GM21576 (cell line): ENCODE data around the gene LIPC.

Source experiments
- ATAC-seq: cut with Tn5 transposase; IDR thresholded peaks from one replicate; pipeline ENCODE4 v1.9.1; 2021; ENCODE audit warnings: mild to moderate bottlenecking, moderate library complexity; ENCODE audit not compliant: unreplicated experiment

The LIPC gene

DNA sequence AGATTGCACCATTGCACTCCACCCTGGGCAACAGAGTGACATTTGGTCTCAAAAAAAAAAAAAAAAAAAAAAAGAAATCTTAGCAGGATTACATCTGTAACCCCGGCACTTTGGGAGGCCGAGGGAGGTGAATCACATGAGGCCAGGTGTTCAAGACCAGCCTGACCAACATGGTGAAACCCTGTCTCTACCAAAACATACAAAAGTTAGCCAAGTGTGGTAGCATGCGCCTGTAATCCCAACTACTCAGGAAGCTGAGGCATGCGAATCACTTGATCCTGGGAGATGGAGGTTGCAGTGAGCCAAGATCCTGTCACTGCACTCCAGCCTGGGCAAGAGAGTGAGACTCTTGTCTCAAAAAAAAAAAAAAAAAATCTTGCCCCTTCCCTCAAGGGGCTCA, 40.4 kb downstream of the LIPC start:
- ATAC-seq: no peak

DNA sequence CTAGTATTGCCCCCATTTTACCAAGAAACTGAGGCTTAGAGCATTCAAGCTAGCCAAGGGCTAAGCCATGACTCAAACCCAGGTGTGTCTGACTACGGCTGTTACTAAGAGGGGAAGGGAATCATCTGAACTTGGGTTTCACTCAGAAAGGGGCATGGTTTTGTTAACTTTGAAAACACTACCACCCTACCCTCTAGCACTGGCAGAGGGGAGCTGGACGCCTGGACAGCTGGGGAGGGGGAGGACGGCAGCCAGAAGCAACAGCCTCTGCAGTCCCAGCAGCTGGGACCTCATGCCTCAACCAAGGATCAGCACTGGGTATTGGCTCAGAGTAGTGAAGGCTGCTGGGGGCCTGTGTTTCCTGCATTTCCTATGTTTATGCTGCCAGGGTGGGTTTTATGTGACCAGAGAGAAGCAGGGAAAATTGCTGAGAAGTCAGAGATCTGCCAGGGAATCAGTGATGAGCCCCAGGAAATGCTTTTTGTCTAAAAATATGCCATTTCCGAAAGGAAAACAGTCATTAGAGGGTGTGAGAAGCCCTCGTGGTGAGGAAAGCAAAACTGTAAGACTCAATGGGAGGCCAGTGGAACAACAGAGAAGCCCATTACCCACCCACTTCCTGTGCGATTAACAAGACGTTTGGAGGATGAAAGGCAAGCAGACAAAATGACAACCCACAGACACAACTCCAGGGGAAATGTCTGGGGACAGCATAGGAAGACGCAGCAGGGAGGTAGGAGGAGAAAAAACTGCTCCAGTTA, 41.2 kb downstream of the LIPC start:
- ATAC-seq: no peak

DNA sequence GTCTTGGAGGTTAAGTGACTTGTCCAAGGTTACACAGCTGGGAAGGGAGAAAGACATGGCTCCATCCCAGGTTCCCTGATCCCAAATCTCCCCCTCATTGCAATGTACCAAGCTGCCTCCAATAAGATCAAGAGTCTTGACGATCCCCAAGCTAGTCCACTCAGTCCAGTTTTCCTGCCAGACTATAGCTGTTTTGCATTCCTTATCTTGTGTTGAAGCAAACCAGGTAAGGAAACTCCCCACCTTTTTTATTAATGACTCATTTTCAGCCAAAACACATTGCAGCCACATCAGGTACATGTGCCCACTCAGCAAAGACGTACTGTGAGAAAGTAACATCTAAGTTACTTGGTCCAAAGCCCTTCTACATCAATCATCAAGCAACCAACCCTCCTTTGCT, 41.9 kb downstream of the LIPC start:
- ATAC-seq: no peak

DNA sequence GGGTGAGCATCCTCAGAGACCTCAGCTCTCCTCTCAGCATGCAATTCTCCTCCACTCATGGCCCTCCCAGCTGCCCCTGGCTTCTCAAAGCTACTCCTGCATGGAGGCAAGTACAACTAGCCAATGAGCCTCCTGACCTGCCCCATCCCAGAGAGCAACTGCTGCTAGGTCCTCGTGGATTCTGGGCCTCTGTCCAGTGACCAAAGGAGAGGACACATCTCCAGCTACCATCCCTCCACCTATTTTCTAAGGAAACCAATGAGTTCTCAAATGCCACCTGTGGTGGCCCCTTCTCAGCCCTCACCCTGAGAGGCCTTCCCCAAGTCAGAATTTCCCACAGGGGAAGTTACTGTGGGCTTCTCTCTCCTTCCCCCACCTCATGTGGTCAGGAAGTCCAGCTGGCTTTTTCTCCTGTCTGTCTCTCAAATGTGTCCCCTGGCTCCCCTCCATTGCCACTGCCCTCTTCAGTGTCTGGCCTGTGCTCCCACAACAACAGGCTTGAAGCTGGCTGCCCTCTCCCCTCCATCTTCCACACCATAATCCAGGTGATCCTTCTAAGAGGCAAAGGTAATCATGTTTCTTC, 43.0 kb downstream of the LIPC start:
- no peak for ATAC-seq

DNA sequence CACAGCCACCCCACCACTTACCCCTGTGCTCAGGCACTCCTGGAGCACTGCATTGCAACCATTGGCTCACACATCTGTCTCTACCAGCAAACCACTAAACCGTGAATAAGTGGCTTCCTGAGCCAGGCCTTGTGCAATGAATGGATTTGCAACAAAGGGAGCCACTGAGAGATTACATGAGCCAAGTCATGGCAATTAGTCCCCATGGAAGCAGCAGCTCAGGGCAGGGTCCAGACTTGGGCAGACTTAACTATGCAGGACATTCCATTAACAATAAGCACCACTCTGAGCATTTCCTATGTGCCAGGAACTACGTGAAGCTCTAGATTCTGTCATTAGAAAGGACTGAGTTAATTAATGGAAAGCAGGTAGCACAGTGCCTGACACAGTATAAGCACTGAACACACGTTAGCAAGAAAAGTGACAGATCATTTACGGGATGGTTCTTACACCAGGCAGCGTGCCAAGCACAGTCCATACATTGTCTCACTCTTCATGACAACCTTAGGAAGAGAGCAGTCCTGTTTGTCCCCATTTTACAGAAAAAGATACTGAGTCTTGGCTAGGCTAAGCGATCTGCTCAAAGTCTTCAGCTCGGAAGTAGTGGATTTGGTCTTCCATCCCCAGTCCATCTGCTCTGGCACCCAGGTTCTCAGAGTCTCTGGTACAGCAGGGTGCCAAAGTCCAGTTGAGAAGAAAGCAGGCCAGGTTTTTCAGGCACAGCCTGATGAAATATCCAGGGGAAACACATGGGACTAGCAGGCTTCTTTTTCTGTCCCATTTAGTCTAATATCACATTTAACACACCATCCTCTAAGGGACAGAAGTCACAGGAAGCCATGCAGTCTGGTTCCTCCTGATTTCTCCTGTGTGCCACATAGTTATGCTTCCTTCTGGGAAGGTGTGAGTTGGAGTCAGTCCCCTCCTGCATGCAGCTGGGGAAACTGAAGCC, 44.1 kb downstream of the LIPC start:
- no peak for ATAC-seq

DNA sequence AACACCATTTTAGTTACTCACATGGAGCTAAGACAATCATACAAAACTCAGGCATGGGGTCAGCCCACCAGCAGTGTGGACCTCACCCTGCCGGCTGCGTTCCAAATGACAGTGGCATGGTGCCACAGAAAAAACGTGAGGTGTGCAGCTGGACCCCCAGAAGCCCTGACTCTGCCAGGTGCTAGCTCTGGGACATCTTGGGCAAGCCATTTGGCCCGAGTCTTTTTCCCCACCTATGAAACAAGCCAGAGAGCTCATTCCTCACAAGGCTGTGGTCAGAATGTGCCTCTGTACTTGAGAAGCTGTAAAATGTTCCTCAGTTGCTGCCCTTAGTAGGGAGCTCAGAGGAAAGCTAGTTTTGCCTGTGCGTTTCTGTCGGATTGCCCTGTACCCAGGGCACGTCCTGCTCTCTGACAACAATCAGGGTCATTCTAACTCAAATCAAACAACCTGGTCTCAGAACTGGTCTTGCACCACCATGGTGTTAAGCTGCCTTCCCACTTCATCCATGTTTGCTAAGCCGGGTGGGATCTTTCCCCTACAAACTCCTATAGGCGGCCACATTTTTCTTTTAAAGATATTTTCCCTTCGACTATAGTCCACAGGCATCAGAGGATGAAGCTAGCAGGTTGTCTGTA, 44.9 kb downstream of the LIPC start:
- no peak for ATAC-seq

DNA sequence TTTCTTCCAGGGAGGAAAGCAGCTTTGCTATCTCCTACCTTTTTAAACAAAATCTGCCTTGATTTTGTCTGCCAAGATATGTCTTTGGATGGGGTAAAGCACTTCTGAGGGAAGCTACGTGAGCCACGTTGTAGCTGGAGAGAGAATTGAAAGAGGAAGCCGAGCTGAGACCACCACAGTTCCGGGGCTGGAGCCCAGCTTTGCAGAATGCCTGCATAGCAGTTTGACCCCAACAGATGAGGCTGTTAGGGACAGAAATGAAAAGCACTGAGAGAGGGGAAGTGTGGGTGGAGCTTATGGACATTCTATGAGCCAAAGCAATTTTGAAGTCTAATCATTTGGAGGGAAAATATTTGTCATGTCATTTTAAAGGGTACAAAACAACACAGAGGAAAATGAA, 45.4 kb downstream of the LIPC start:
- ATAC-seq: no peak

DNA sequence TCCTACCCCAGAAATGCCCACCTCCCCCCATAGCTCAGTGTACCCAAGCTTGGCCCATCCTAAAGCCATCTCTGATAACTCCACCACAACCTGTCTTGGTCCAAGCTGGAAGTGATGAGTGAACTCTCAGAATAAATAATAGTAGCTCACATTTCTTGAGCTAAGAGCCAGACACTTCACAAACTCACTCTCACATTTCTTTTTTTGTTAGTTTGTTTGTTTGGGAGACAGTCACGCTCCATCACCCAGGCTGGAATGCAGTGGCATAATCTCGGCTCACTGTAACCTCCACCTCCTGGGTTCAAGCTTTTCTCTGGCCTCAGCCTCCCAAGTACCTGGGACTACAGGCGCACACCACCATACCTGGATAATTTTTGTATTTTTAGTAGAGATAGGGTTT, 46.2 kb downstream of the LIPC start:
- ATAC-seq: no peak

DNA sequence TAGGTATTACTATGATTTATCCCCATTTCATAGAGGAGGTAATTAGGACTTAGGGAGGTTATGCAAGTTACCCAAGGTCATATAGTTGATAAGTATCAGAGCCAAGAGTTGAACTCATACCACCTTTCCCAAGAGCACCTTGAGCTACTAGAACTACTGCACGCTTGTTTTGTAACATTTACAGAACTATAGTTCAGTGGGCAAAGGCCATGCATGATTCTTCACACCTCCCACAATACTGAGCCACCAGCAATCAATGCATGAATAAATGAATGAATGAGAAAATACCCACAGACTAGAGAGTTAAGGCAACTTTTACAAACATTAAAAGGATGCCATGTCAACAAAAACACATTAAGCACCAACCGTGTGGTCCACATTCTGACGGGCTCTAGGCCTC, 46.8 kb downstream of the LIPC start:
- ATAC-seq: no peak

DNA sequence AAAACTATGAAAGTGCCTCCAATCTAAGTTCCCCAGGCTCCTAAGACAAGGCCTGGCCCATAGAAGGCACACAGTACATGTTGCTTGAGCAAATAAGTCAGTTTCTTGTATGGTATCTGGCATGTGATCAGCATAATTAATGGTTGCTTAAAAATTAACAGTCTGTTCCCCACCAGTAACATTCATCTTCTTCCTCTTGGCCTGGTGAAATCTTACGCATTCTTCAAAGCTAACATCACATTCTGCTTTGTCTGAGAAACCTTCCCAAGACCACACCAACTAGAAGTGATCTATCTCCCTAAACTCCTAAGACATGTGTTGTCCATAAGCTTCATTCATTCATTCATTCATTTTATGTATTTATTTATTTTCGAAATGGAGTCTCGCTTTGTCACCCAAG, 48.1 kb downstream of the LIPC start:
- no peak for ATAC-seq

DNA sequence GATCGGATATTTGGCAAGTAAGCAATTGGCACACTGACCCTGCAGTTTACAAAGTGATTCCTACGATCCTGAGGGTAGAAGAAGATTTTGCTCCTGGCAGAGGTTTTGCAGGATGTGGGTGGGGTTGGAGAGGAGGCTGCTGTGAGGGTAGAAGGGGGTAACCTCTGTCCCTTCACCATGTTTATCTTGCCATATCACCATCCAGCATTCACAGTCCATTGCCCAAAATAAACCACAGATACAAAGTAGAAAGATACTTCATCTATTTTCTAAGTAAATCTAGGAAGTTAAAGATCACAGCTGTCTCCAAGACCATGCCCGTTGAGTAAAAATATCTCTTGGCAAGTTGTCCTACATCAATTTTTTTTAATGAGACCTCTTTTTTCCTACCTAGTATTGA, 51.6 kb downstream of the LIPC start:
- ATAC-seq: no peak

DNA sequence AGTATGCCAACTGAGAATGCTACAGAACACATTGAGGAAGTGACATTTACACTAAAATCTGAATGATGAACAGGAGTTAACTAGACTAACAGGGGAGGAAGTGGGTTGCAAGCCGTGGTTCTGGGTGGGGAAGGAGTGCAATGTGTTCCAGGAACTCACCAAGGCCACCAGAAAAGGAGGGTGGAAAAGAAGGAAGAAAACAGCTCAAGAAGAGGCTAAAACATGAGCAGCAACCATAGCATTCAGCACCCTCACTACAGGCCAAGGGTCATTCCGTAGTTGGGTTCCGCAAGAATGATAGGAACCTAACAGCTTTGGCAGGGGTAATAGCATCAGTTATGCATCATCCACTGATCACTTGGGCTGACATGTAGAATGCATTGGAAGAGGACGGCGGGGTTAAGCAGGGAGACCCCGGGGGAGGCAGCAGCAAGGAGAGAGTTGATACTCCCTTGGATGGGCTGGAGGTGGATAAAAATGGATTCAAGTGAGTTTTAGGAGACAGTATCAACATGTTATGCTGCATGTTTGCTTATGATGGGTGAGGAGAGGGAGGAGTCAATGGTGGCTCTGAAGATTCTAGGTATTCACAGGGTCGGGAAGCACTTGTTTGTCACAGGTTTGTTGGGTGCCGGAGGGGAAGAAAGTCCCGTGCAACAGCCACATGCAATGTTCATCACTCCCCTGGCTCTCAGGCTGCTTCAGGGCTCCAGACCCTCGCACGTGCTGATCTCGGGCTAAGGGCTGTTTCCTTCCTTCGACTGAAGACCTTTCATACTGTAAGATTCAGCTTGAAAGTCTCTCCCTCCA, 53.2 kb downstream of the LIPC start:
- no peak for ATAC-seq

DNA sequence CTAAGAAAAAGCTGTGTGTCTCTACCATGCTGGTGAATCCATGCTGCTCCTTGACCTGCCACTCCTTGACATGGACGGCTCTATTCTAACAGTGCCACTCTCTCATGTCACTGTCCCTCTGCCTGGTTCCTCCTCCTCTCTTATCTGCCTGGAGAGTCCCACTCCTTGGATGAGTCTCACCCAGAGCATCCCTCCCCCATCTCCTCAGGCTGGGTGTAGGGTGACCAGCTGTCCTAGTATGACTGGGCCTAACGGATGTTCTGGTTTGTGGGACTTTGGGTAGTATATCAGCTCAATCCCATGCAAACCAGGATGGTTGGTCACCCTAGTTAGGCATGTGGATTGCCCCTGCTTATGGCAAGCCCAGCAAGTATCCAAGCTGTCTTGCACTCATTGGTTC, 54.3 kb downstream of the LIPC start:
- no peak for ATAC-seq

DNA sequence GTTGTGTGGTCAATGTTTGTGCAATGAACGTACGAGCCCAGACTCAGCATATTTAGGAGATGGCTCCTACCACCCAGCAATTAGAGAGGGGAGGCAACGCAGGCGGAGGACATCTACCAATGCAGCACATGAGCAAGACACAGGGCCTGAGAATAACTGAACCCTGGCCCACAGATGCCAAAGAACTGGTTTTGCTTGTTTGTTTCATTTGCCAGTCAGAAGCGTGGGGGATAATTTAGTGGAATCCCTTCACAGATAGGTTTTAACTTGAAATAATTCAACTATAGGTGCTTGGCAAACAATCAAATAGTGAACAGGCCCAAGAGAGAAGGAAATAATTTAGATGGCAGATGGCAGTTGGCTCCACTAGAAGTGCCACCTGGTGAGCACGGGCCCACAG, 54.8 kb downstream of the LIPC start:
- ATAC-seq: no peak

DNA sequence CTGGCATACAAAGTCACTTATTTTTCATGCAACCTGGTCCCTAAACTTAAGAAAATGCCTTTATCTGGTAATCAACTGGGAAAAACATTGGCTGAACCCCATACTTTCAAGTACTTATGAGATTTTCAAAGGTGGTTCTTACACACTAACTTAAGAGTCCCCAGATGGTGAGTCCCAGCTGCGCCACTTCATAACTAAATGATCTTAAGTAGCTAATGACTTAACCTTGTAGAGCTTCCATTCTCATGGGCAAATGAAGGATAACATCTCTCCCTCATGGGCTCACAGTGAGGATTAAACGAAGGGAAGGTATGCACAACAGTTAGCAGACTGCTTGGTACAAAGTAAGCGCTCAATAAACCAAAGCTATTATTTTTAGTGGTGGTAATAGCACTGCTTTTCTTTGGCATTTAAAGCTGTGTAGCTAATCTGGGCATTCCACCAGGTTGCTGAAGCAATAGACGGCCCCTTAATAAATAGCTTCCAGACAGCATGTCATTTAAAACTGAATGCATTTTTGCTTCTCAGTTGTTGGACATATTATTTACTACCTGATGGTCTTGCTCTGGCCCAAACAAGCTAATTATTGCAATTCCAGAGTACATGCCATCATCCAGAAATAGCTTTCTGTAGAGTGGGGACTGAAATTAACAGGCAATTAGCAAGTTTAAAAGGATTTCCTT, 55.4 kb downstream of the LIPC start:
- no peak for ATAC-seq

DNA sequence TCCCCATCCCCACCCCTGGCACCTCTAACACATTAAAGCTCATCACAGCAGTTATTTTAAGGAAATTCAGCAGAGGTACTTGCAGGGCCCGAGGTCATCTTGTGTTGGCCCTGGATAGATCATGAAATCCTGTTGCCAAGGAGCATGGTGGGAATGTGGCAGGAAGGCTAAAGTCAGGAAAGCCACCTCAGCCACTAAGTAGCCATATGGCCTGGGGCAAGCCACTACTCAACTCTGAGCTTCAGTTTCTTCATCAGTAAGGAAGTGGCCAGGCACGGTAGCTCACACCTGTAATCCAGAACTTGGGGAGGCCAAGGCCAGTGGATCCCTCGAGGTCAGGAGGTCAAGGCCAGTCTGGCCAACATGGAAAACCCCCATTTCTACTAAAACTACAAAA, 55.9 kb downstream of the LIPC start:
- no peak for ATAC-seq

DNA sequence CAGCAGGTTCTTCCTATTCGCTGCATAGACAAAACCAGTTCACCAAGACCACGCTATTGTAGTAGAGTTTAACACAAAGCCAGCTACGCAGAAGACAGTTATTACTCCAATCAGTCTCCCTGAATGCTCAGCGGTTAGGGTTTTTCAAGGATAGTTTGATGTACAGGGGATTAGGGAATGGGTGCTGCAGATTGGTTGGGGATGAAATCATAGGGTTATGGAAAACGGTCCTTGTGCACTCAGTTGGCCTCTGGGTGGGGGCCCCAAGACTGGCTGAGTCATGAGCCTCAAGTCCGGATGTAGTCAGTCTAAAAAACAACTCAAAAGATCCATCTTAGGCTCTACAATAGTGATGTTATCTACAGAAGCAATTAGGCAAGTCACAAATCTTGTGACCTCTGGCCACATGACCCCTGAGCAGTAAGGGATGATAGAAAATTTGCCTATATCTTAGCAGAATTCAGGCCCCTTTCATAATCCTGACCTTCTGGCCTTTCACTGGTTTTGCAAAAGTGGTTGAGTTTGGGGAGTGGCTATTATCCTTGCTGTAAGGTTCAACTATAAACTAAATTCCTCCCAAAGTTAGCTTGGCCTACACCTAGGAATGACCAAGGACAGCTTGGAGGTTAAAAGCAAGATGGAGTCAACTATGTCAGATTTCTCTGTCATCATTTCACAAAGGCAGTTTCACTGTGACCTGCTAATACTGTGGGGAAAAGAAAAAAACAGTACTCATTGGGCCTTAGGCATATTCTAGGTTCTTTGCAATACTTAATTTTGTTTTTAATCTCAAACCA, 57.7 kb downstream of the LIPC start:
- ATAC-seq: no peak

DNA sequence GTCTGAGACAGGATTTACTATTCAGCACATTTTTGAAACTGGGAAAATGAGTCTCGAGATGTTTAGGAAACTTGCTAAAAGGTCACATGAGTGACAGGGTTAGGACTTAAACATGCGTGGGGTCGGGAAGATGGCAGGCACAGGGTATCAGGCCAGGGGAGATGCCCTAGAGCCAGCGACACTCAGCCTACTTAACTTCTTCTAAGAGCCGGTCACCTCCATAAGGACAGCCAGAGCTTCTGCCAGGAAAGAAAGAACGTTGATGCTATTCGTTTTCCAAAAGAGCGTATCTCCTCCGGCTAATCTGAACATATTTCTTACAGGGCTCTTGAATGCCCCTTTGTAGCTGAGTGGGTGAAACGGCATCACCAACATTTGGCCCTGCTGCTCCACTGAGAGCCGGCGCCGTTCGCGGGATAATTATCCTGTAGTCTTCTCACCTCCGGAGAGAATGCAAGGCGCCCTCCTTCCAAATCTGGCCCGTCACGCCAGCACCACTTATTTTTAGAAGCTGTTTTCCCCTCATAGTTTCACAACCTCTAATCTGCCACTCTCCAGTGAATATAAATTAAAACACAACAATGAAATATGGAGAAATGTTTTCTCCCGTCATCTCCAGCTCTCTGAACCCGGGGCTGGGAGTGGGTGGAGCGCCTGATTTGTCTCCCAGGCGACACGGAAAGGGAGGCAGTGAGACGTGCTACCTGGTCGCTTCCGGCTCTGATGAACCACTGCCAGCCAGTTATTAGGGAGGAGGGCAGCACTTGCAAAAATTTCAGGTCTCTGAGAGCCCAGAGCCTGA, 58.5 kb downstream of the LIPC start:
- ATAC-seq: no peak
